GM12892 (cell line): ENCODE measurements around the gene PDIA5.

Experiments used
- DNase-seq: peaks from one replicate; pipeline ENCODE4 v3.0.0; 2011; ENCODE audit not compliant: insufficient read length
- FAIRE-seq: peaks from 2 replicates; lab custom pipeline; 2011; peaks lifted over from hg19 to GRCh38; lab: Jason Lieb, UNC
- POLR2A ChIP-seq: IDR thresholded peaks from 2 replicates; pipeline ENCODE4 v1.6.1; 2011; ENCODE audit warnings: low read depth, low read length, control low read depth
- POLR2AphosphoS5 ChIP-seq: IDR thresholded peaks from 2 replicates; pipeline ENCODE4 v1.6.1; 2011; ENCODE audit warnings: low read depth, low read length, control low read depth
- TAF1 ChIP-seq: IDR thresholded peaks from 2 replicates; pipeline ENCODE4 v1.6.1; 2011; ENCODE audit warnings: low read depth, mild to moderate bottlenecking, control low read depth, low read length, borderline replicate concordance

Gene PDIA5

GRCh38 chr3:123129092-123129491 is 62.3 kb downstream of the PDIA5 start:
- no peak for TF ChIP-seq POLR2AphosphoS5
- no peak for TF ChIP-seq POLR2A
- TF ChIP-seq TAF1 = no peak
- no peak for FAIRE-seq
- no peak for DNase-seq

GRCh38 chr3:123129532-123129931 is 62.7 kb downstream of the PDIA5 start:
- FAIRE-seq (no peak), DNase-seq (no peak)
- TF ChIP-seq POLR2AphosphoS5 = no peak
- no peak for TF ChIP-seq TAF1
- TF ChIP-seq POLR2A = no peak

GRCh38 chr3:123130079-123130750 is 63.4 kb downstream of the PDIA5 start:
- DNase-seq (no peak), FAIRE-seq (no peak)
- TF ChIP-seq TAF1 (no peak), POLR2AphosphoS5 (no peak), POLR2A (no peak)

- TF ChIP-seq POLR2A = no peak
- TF ChIP-seq TAF1 = no peak
- TF ChIP-seq POLR2AphosphoS5 = no peak
- FAIRE-seq (no peak), DNase-seq (no peak)
Observed at GRCh38 chr3:123134671-123135070, 67.8 kb downstream of the PDIA5 start.

- no peak for DNase-seq
- no peak for FAIRE-seq
- TF ChIP-seq POLR2A (no peak), TAF1 (no peak), POLR2AphosphoS5 (no peak)
Observed at GRCh38 chr3:123137001-123137400, 70.2 kb downstream of the PDIA5 start.

- DNase-seq (no peak), FAIRE-seq (no peak)
- TF ChIP-seq POLR2AphosphoS5 (no peak), POLR2A (no peak), TAF1 (no peak)
Observed at GRCh38 chr3:123138839-123139444, 72.1 kb downstream of the PDIA5 start.

- FAIRE-seq = no peak
- TF ChIP-seq TAF1 = no peak
- no peak for TF ChIP-seq POLR2AphosphoS5
- TF ChIP-seq POLR2A = no peak
- DNase-seq = no peak
Observed at GRCh38 chr3:123139522-123139921, 72.7 kb downstream of the PDIA5 start.

GRCh38 chr3:123140550-123140949 is 73.7 kb downstream of the PDIA5 start:
- no peak for DNase-seq
- no peak for FAIRE-seq
- TF ChIP-seq TAF1 = no peak
- TF ChIP-seq POLR2A = no peak
- no peak for TF ChIP-seq POLR2AphosphoS5

- DNase-seq (no peak), FAIRE-seq (no peak)
- TF ChIP-seq TAF1 (no peak), POLR2AphosphoS5 (no peak)
Observed at GRCh38 chr3:123141276-123141675, 74.5 kb downstream of the PDIA5 start.

GRCh38 chr3:123143669-123144411 is 77.0 kb downstream of the PDIA5 start:
- FAIRE-seq (no peak), DNase-seq (no peak)
- TF ChIP-seq POLR2A = no peak
- no peak for TF ChIP-seq POLR2AphosphoS5
- no peak for TF ChIP-seq TAF1

- DNase-seq (no peak), FAIRE-seq (no peak)
- TF ChIP-seq POLR2A (no peak), POLR2AphosphoS5 (no peak), TAF1 (no peak)
Observed at GRCh38 chr3:123147754-123148535, 81.1 kb downstream of the PDIA5 start.
